Heart right ventricle (tissue), 16 donors: ENCODE measurements around the gene RGL1. TPM values are rescaled to one million over a fixed set of nuclear protein-coding genes. Genes with fewer than 3 reads are reported as not detected.

Source experiments
- ATAC-seq, 8 donors: fragments of 200-7000 bp; cut with Tn5 transposase; one replicate each; pipeline ENCODE4 v1.9.1; 2020; ENCODE audit warnings: mild to moderate bottlenecking in 8 of 8, moderate library complexity in 8 of 8, moderate number of reproducible peaks in 1 of 8
- DNase-seq, 2 donors: peaks; one replicate each; pipeline ENCODE4 v3.0.0-alpha.2; 2020
- H3K27ac ChIP-seq, 10 donors: fragments of 200-600 bp; sonication (generic) in 2 of 10; one replicate each; pipeline versions ENCODE4 v1.5.0 to v1.8.0; 2020 to 2022; ENCODE audit warnings: mild to moderate bottlenecking in 3 of 10
- H3K27me3 ChIP-seq, 7 donors: fragments of 200-600 bp; one replicate each; pipeline ENCODE4 v1.8.0; 2021 to 2022; ENCODE audit warnings: mild to moderate bottlenecking in 2 of 7
- H3K36me3 ChIP-seq, 9 donors: fragments of 200-600 bp; sonication (generic) in 1 of 9; one replicate each; pipeline versions ENCODE4 v1.5.0 to v1.8.0; 2020 to 2022; ENCODE audit warnings: mild to moderate bottlenecking in 2 of 9
- H3K4me1 ChIP-seq, 9 donors: fragments of 200-600 bp; sonication (generic) in 1 of 9; one replicate each; pipeline versions ENCODE4 v1.5.0 to v1.8.0; 2020 to 2022; ENCODE audit warnings: mild to moderate bottlenecking in 4 of 9
- H3K4me3 ChIP-seq, 10 donors: fragments of 200-600 bp; sonication (generic) in 2 of 10; one replicate each; pipeline versions ENCODE4 v1.5.0 to v1.8.0; 2020 to 2022; ENCODE audit warnings: mild to moderate bottlenecking in 7 of 10, moderate library complexity in 2 of 10
- H3K9me3 ChIP-seq, 11 donors: fragments of 200-600 bp in 10 of 11; sonication (generic) in 2 of 11; one replicate each; pipeline versions ENCODE4 v1.5.0 to v1.8.0; 2013 to 2022; ENCODE audit warnings: mild to moderate bottlenecking in 2 of 11, control low read depth in 1 of 11, moderate library complexity in 1 of 11
- CTCF ChIP-seq, 9 donors: fragments of 200-600 bp; sonication (generic) in 2 of 9; IDR thresholded peaks; one replicate each; pipeline versions ENCODE4 v1.5.0 to v1.8.0; 2021 to 2022; ENCODE audit warnings: antibody characterized with exemption in 9 of 9, mild to moderate bottlenecking in 5 of 9, moderate library complexity in 1 of 9
- WGBS, 2 donors: extraction: QIAGEN DNeasy Blood & Tissue Kit; methylation state at CpG; one replicate each; pipeline ENCODE4 v1.1.7; 2013; ENCODE audit warnings: inconsistent platforms in 1 of 2; 5-methylcytosine and 5-hydroxymethylcytosine counted together
- intact Hi-C, 10 donors: fragments of 100-400 bp; cut with DNase I; formaldehyde crosslinking; loops; one replicate each; pipeline versions ENCODE4 v1.11.1 to v1.14.2; 2022
- polyA plus RNA-seq, 2 donors: library from polyadenylated mRNA; stranded (reverse); fragments of 200-250 nt; gene quantifications; one replicate each; pipeline ENCODE4 v1.2.3, GENCODE V29; 2013
- total RNA-seq, 10 donors: library from RNA; stranded (reverse); fragmentation: NEBNext Ultra II Directional in 3 of 10; extraction: Animal tissue kit (Norgen Biotek cat#: 25700) in 3 of 10; gene quantifications; one replicate each; pipeline versions ENCODE4 v1.2.1 to v1.2.4, GENCODE V29; 2021 to 2023
- donor health status: Arrhythmogenic right ventricular cardiomyopathy.
- donor health status: ischemic (EF 13 %, LVEDD 7.1; RV severe dilation, severe dysfunction).
- donor health status: healthy with polysubstance abuse.
- donor health status: DM: no; HTN: yes; CAD: no.
- donor health status: DM: no; HTN: no; CAD: no.
- donor health status: ischemic (EF 25% LVEDD 6.9; RV normal size, moderate dysfunction).
- donor health status: ischemic (EF 25% LVEDD 5.7; RV mildly dilated, moderate dysfunction).
- donor health status: healthy.
- donor health status: DM: yes; HTN: yes; CAD: no.
- donor health status: Ischemic cardiomyopathy.
- donor health status: ischemic (EF 35%, LVEDD 5.7; RV mildly dilated, moderate dysfunction).
- donor health status: nonischemic (EF 11% LVEDD 7.7; RV severe dilation, severe dysfunction).
- donor health status: DM: yes; HTN: yes; CAD: no.
- donor health status: PGD.
- donor health status: ischemic (EF 29% LVEDD 5.4; RV normal size, mild dysfunction).
- donor health status: nonischemic (EF 23%, LVEDD 6.1; RV moderate dilation, normal function).

The RGL1 gene
- total and polyA plus RNA-seq, 12 donors: 3.8 to 33.4 (median 18.4) TPM

- intact Hi-C loops: loop anchor here in 3 of 10 donors (5.0 to 10.0 kb wide), 3 partner anchors 66 to 108 kb away; no protein-coding TSS in a partner anchor
Measured at GRCh38 chr1:183806675-183807074, 1.8 kb downstream of the RGL1 start.

DNA sequence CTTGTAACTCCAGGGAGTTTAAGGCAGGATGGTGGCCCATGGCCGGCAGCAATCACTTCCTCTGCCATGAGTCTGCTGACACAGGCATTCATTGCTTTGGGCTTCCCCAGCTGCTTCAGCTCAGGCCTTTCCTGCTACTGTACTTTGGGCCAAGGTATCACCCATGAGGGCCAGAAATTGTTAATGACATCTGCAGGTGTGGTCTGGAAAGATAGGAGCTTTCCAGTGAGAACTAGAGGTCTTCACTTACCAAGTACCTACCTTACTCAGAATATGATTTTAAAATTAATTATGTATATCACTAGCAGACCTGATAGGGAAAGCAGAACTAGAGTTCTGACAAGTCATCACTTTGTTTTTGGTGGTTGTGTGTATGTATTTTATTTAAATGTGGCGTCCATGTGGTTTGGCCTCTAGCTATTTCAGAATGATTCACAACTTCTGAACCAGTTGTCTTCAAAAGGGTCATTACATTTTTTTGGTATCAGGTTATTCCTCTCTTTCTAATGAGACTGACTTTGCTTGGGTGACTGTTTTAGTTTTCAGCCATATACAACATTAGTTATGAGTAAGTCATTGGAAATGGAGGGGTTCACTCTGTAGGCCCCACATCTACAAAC, 2.7 kb downstream of the RGL1 start:
- Histone ChIP-seq H3K27ac (peak overlapping the region in 3 of 10 donors; percentile 72 to 89 (median 84)), H3K36me3 (peaks cover 0 to 11% (median 0%) of the 10 kb centered on the region in 9 donors), H3K9me3 (peaks cover 0 to 1% (median 0%) of the 10 kb centered on the region in 11 donors), H3K4me1 (peaks cover 0 to 73% (median 52%) of the 10 kb centered on the region in 9 donors), H3K4me3 (peak overlapping the region in 7 of 10 donors; percentile 57 to 73 (median 69)), H3K27me3 (no peaks in the 10 kb centered on the region)
- TF ChIP-seq CTCF (IDR thresholded peaks at IDR 0.05): no peak
- intact Hi-C loops: loop anchor here in 4 of 10 donors (1.0 to 10.0 kb wide), 4 partner anchors 11 to 107 kb away; no protein-coding TSS in a partner anchor
- DNase-seq (no peak), ATAC-seq (peak in 4 of 8 donors; percentile 19 to 47 (median 31))
- 65 to 73% methylated on average over 2 of the region's 2 CpGs for WGBS, 2 donors

More at GRCh38 chr1:183806675-183807074, 1.8 kb downstream of the RGL1 start:
- Histone ChIP-seq H3K4me1 (peaks cover 0 to 63% (median 42%) of the 10 kb centered on the region in 9 donors), H3K4me3 (peak overlapping the region in 9 of 10 donors; percentile 57 to 73 (median 66)), H3K27me3 (no peaks in the 10 kb centered on the region), H3K9me3 (peaks cover 0 to 11% (median 7%) of the 10 kb centered on the region in 11 donors), H3K36me3 (peaks cover 0 to 11% (median 0%) of the 10 kb centered on the region in 9 donors), H3K27ac (peak overlapping the region in 6 of 10 donors; percentile 20 to 89 (median 80))
- 65 to 82% methylated on average over 1 of the region's 1 CpG for WGBS, 2 donors
- ATAC-seq (no peak), DNase-seq (no peak)
- no peak for TF ChIP-seq CTCF (IDR thresholded peaks at IDR 0.05)

DNA sequence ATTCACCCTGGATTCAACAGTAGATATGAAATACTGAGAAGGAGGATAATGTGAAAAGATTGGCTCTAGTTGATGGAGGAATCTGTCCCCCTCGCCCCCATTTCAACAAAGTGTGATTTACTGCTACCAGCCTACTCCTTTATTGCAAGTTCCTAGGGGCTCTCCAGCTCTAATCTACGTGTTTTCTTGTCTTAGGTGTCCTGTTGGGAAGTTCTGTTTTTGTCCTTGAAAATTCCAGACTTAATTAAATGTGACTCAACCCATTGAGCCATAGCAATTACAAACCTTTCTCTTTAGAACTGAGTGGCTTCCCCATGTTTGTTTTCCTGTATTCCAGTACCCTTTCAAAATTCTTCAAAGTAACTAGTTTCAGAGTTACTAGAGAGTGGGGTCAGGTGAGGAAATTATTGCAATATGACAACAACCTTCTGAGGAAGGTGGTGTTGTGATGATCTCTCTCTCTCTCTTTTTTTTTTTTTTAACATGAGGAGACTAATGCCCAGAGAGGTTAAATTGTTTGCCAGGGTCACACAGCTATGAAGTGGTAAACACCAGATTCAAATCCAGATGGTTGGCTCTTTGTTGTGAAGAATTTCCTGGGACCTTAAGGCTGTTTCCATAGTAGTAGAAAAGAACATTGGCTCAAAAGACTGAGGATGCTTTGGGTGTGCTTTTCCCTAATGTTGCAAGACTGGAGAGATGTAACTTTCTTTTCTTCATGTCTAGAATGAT, 3.5 kb downstream of the RGL1 start:
- no peaks in the 10 kb centered on the region for H3K9me3 ChIP-seq
- TF ChIP-seq CTCF (IDR thresholded peaks at IDR 0.05): no peak
- H3K4me3 ChIP-seq: peak overlapping the region in 6 of 10 donors; percentile 2 to 73 (median 67)
- WGBS, 2 donors: 81 to 89% methylated on average over 2 of the region's 2 CpGs
- H3K27ac ChIP-seq: peak overlapping the region in 2 of 10 donors; percentile 84 to 89
- peaks cover 0 to 81% (median 60%) of the 10 kb centered on the region in 9 donors for H3K4me1 ChIP-seq
- intact Hi-C loops: loop anchor here in 4 of 10 donors (1.0 to 10.0 kb wide), 4 partner anchors 10 to 106 kb away; no protein-coding TSS in a partner anchor
- DNase-seq (no peak), ATAC-seq (no peak)
- peaks cover 0 to 11% (median 0%) of the 10 kb centered on the region in 9 donors for H3K36me3 ChIP-seq
- no peaks in the 10 kb centered on the region for H3K27me3 ChIP-seq

DNA sequence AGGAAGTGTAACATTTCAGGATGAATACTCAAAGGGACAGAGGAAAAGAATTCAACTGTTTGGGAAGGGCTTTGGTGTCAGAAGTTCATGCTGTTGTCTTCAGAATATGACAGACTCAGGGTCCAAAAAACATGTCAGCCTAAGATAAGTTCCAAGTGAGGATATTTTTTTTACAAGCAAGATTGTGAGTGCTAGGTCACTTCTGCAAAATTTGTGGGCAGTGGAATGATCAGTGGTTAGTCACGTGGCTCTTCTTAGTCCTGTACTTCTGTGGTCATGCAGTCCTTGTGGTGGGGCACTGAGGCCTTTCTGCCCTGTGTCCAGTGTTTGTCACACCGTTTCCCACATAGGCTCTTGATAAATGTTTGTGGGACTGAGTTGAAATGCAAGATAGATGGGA, 5.2 kb downstream of the RGL1 start:
- Histone ChIP-seq H3K4me1 (peaks cover 0 to 91% (median 76%) of the 10 kb centered on the region in 9 donors), H3K4me3 (peak overlapping the region in 1 of 10 donors; percentile 69), H3K27ac (peak overlapping the region in 2 of 10 donors; percentile 29 to 42), H3K27me3 (no peaks in the 10 kb centered on the region), H3K9me3 (no peaks in the 10 kb centered on the region), H3K36me3 (peaks cover 0 to 11% (median 0%) of the 10 kb centered on the region in 9 donors)
- DNase-seq: no peak
- intact Hi-C loops: loop anchor here in 1 of 10 donors (5.0 kb wide), 1 partner anchor 82 kb away; no protein-coding TSS in a partner anchor
- ATAC-seq: no peak
- TF ChIP-seq CTCF (IDR thresholded peaks at IDR 0.05): no peak
- 53 to 66% methylated on average over 2 of the region's 2 CpGs for WGBS, 2 donors
